Activated T-helper 1 cell treated with anti-CD3 and anti-CD28 coated beads, Interleukin-12 subunit alpha, Interleukin-12 subunit beta, Interleukin-2, Interleukin-4 antibody, amounts not matched to agents 30 ng/mL and 10 ng/mL and 1 ng/mL, durations not matched to agents 14 hours and 24 hours and 36 hours (primary cell): ENCODE data around the gene IBA57. TPM values are rescaled to one million over a fixed set of nuclear protein-coding genes. Genes with fewer than 3 reads are reported as not detected.

Experiments used
- DNase-seq: peaks from one replicate; pipeline ENCODE4 v3.0.0; 2021; ENCODE audit warnings: low spot score
- H3K27ac Mint-ChIP-seq: one replicate; pipeline ENCODE4 v1.8.0; 2021; ENCODE audit warnings: mild to moderate bottlenecking, mixed read lengths
- H3K27me3 Mint-ChIP-seq: one replicate; pipeline ENCODE4 v1.8.0; 2022; ENCODE audit warnings: mild to moderate bottlenecking, moderate library complexity, mixed read lengths; ENCODE audit not compliant: insufficient read depth
- H3K36me3 Mint-ChIP-seq: one replicate; pipeline ENCODE4 v1.8.0; 2021; ENCODE audit warnings: low read depth, mixed read lengths
- H3K4me1 Mint-ChIP-seq: one replicate; pipeline ENCODE4 v1.8.0; 2021; ENCODE audit warnings: low read depth, mixed read lengths
- H3K4me3 Mint-ChIP-seq: one replicate; pipeline ENCODE4 v1.8.0; 2021; ENCODE audit warnings: mild to moderate bottlenecking, moderate library complexity, mixed read lengths
- H3K9me3 Mint-ChIP-seq: one replicate; pipeline ENCODE4 v1.8.0; 2021; ENCODE audit warnings: mixed read lengths
- intact Hi-C: fragments of 100-400 bp; cut with micrococcal nuclease; formaldehyde crosslinking; loops from one replicate; pipeline ENCODE4 v1.15.1; 2024
- total RNA-seq: library from RNA; stranded (reverse); gene quantifications from 2 replicates; pipeline ENCODE4 v1.2.3, GENCODE V29; 2022

IBA57 gene
- total RNA-seq, 1 donor from 2014 or later, result 7.5 TPM

DNA sequence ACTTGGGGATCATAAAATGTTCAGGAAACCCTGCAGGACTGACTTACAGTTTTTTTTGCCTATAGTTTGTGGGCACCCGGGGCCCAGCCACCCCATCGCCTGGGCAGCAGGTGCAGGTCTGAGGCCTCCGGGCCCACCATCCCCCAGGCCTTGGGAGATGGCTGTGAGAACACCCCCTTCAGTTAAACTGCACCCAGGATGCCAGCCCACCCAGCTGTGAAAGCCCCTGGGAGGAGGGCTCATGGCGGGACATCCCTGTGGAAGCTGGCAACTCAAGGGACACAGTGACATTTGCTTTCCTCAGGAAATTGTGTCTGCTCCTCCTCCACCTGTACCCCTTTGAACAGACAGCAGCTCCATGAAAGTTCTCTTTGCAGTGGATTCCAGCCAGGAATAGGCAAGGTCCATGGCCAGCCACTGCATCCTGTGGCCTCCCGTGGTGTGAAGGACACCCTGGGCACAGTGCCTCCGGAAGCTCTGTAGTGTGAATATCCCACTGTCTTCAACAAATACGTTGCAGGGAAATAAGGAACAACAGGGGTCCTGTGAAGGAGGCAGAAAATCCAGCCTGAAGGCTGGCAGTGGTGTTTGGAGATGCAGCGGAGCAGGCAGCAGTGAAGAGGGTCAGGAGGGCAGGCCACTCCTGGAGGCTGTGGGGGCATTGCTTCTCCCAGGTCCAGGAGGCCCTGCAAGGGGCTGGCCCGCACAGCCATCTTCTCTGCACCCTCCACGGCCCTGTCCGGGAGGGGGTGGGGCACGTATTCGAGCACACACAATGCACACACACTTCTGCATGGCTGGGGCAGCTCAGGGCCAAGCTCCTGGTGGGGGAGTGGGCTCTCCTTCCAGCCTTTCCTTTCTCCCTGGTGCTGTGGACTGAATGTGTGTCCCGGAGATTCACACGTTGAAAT lies 40.2 kb downstream of the IBA57 start:
- Mint-ChIP-seq H3K27me3 (peaks cover 5% of the 10 kb centered on the region), H3K4me3 (no peak overlapping the region), H3K27ac (no peak overlapping the region), H3K4me1 (no peaks in the 10 kb centered on the region), H3K9me3 (peaks cover 4% of the 10 kb centered on the region), H3K36me3 (no peaks in the 10 kb centered on the region)
- DNase-seq, result no peak
- intact Hi-C loops, result no loop called here

GRCh38 chr1:228206582-228207351 lies 41.2 kb downstream of the IBA57 start:
- DNase-seq, result no peak
- Mint-ChIP-seq H3K27ac (no peak overlapping the region), H3K27me3 (peaks cover 9% of the 10 kb centered on the region), H3K4me3 (no peak overlapping the region), H3K36me3 (no peaks in the 10 kb centered on the region), H3K4me1 (no peaks in the 10 kb centered on the region), H3K9me3 (no peaks in the 10 kb centered on the region)
- intact Hi-C loops, result no loop called here

GRCh38 chr1:228207381-228207810 lies 41.8 kb downstream of the IBA57 start:
- Mint-ChIP-seq H3K27me3 (peaks cover 9% of the 10 kb centered on the region), H3K4me1 (no peaks in the 10 kb centered on the region), H3K4me3 (no peak overlapping the region), H3K27ac (no peak overlapping the region), H3K9me3 (no peaks in the 10 kb centered on the region), H3K36me3 (no peaks in the 10 kb centered on the region)
- DNase-seq, result no peak
- intact Hi-C loops, result no loop called here

GRCh38 chr1:228207851-228208821 lies 42.5 kb downstream of the IBA57 start, which contains the start of gene OBSCN:
Gene OBSCN, plus strand, starts transcription at chr1:228208044. Its CDS starts 3,740 bp downstream, at chr1:228211784.
- H3K9me3 Mint-ChIP-seq, result no peaks in the 10 kb centered on the region
- DNase-seq, result no peak
- no peaks in the 10 kb centered on the region for H3K36me3 Mint-ChIP-seq
- H3K4me1 Mint-ChIP-seq, result no peaks in the 10 kb centered on the region
- no peak within 1 kb of the TSS for H3K27ac Mint-ChIP-seq
- H3K4me3 Mint-ChIP-seq, result no peak within 1 kb of the TSS
- intact Hi-C loops, result no loop called here
- H3K27me3 Mint-ChIP-seq, result peaks cover 9% of the 10 kb centered on the region

GRCh38 chr1:228208831-228209551 lies 43.4 kb downstream of the IBA57 start:
- no peak overlapping the region for H3K27ac Mint-ChIP-seq
- no peaks in the 10 kb centered on the region for H3K36me3 Mint-ChIP-seq
- intact Hi-C loops, result no loop called here
- DNase-seq, result no peak
- H3K27me3 Mint-ChIP-seq, result peaks cover 9% of the 10 kb centered on the region
- no peaks in the 10 kb centered on the region for H3K4me1 Mint-ChIP-seq
- H3K4me3 Mint-ChIP-seq, result no peak overlapping the region
- no peaks in the 10 kb centered on the region for H3K9me3 Mint-ChIP-seq

- no peaks in the 10 kb centered on the region for H3K4me1 Mint-ChIP-seq
- no peak for DNase-seq
- H3K9me3 Mint-ChIP-seq, result no peaks in the 10 kb centered on the region
- no peak overlapping the region for H3K27ac Mint-ChIP-seq
- no peaks in the 10 kb centered on the region for H3K36me3 Mint-ChIP-seq
- intact Hi-C loops, result no loop called here
- H3K4me3 Mint-ChIP-seq, result no peak overlapping the region
- peaks cover 4% of the 10 kb centered on the region for H3K27me3 Mint-ChIP-seq
Observed at GRCh38 chr1:228209657-228210056, 44.1 kb downstream of the IBA57 start.

GRCh38 chr1:228210076-228210651 lies 44.6 kb downstream of the IBA57 start:
- no peak overlapping the region for H3K27ac Mint-ChIP-seq
- no peak overlapping the region for H3K4me3 Mint-ChIP-seq
- DNase-seq, result no peak
- H3K27me3 Mint-ChIP-seq, result peaks cover 4% of the 10 kb centered on the region
- no peaks in the 10 kb centered on the region for H3K4me1 Mint-ChIP-seq
- intact Hi-C loops, result no loop called here
- no peaks in the 10 kb centered on the region for H3K9me3 Mint-ChIP-seq
- no peaks in the 10 kb centered on the region for H3K36me3 Mint-ChIP-seq

DNA sequence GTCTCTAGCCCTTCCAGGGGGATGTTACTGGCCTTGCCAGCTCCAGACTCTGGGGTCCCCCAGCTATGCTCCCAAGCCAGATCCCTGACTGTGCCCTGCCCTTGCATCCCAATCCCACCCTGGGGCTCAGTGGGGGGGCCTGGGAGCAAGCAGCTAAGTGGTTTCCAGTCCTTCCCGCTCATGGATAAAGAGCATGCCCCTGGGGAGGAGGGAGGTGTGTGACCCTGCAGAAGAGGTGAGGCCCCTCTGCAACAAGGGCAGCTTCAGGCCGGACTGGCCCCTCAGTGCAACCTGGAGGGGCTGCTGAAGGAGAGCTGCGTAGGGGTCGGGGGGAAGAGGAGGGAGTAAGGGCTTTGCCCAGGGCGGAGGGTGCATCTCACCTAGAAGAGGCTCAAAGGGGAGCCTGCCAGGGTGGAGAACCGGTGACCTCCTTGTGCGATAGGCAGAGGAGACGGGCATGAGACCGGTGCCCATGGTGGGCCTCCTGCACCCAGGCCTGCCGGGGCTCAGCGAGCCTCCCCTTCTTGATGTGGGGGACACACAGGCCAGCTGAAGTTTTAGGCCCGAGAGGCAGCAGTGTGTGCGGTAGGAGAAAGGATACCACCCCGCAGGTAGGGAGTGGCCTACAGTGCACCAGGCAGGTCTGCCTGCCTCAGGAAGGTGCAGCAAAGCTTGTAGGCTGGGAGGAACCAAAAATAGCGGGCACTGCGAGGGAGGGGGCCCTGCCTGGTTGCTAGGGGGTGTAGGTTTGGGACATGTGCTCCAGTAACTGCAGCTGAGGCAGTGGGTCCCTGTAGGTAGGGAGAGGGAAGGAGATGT lies 45.3 kb downstream of the IBA57 start:
- Mint-ChIP-seq H3K27me3 (peaks cover 4% of the 10 kb centered on the region), H3K4me3 (peak overlapping the region; percentile 67), H3K27ac (no peak overlapping the region), H3K9me3 (no peaks in the 10 kb centered on the region), H3K36me3 (no peaks in the 10 kb centered on the region), H3K4me1 (no peaks in the 10 kb centered on the region)
- intact Hi-C loops, result no loop called here
- DNase-seq, result no peak

GRCh38 chr1:228211531-228212414 lies 46.2 kb downstream of the IBA57 start:
- Mint-ChIP-seq H3K4me1 (no peaks in the 10 kb centered on the region), H3K36me3 (no peaks in the 10 kb centered on the region), H3K9me3 (no peaks in the 10 kb centered on the region), H3K27ac (no peak overlapping the region), H3K27me3 (peaks cover 4% of the 10 kb centered on the region), H3K4me3 (peak overlapping the region; percentile 67)
- DNase-seq, result no peak
- intact Hi-C loops, result loop anchor here (2.0 kb wide), 2 partner anchors 37 to 167 kb away; no protein-coding TSS in a partner anchor

- intact Hi-C loops, result loop anchor here (2.0 kb wide), 2 partner anchors 38 to 166 kb away; no protein-coding TSS in a partner anchor
- Mint-ChIP-seq H3K27me3 (peaks cover 4% of the 10 kb centered on the region), H3K36me3 (no peaks in the 10 kb centered on the region), H3K4me3 (peak overlapping the region; percentile 89), H3K27ac (no peak overlapping the region), H3K9me3 (no peaks in the 10 kb centered on the region), H3K4me1 (no peaks in the 10 kb centered on the region)
- no peak for DNase-seq
Observed at GRCh38 chr1:228212415-228212965, 46.9 kb downstream of the IBA57 start.
